ENCODE measurements around the gene MICAL3.
"Not testable (repeated sequence)": the region's sequence is repeated elsewhere in the genome, so short reads cannot be mapped to it uniquely, and the experiment has no call there.

Gene MICAL3

GRCh38 chr22:17954200-17954859, 70.0 kb downstream of the MICAL3 start:
- DNase-seq (ENCODE audit: low read depth in 2 of 2), result no peak

DNA sequence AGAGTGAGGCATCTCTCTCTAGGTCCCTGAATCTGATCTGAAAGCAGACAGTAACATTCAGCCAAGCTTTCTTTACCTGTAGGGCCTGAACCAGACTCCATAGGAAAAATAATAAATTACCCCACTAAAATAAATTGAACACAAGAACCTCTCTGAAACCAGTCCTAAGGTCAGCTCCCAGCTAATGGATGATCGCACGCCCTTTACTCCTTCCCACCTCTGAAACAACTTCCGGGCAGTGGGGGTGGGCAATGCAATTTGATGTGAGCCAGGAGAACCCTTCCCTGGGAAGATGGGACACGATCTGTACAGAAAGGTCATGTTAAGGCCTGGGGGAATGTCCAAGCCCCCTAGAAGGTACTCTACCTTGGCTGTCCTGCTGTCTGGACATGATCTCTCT, 71.2 kb downstream of the MICAL3 start:
- DNase-seq (ENCODE audit: low read depth in 2 of 2), result no peak

- DNase-seq (ENCODE audit: low read depth in 2 of 2), result no peak
These were observed 72.0 kb downstream of the MICAL3 start for GRCh38 chr22:17952273-17952801.

- DNase-seq (ENCODE audit: low read depth in 2 of 2), result no peak
These were observed 73.0 kb downstream of the MICAL3 start for GRCh38 chr22:17951315-17951714.

- no peak for DNase-seq (ENCODE audit: low read depth in 2 of 2)
These were observed 73.6 kb downstream of the MICAL3 start for GRCh38 chr22:17950651-17951214.

DNA sequence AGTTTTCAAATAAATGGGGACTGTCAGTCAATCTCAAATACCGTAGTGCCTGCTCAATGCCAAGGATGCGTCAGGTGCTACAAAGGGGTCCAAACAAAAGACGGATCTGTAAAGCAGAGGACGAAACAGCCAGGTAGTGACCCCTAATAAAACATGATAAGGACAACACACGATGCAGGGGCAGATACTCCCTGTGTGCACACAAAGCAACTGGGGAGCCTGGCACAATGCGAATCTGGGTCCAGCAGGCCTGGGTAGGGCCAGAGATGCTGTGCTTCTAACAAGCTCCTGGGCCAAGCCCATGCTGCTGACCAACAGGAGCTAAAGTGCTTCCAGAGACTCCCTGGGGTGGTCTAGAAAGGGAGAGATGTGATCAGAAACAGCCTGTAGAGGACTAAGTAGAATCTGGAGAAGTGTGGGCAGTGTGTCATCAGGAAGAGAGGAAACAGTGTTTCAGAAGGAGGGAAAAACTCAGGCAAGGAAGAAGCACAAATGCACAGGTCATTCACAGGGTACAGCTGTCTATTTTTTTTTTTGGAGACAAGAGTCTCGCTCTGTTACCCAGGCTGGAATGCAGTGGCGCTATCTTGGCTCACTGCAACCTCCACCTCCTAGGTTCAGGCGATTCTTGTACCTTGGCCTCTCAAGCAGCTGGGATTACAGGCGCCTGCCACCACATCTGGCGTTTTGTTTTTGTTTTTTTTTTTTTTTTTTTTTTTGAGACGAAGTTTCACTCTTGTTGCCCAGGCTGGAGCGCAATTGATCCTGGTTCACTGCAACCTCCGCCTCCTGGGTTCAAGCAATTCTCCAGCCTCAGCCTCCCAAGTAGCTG, 74.5 kb downstream of the MICAL3 start:
- no peak for DNase-seq (ENCODE audit: low read depth in 2 of 2)

- no peak for DNase-seq (ENCODE audit: low read depth in 2 of 2)
These were observed 76.3 kb downstream of the MICAL3 start for GRCh38 chr22:17948101-17948500.

DNA sequence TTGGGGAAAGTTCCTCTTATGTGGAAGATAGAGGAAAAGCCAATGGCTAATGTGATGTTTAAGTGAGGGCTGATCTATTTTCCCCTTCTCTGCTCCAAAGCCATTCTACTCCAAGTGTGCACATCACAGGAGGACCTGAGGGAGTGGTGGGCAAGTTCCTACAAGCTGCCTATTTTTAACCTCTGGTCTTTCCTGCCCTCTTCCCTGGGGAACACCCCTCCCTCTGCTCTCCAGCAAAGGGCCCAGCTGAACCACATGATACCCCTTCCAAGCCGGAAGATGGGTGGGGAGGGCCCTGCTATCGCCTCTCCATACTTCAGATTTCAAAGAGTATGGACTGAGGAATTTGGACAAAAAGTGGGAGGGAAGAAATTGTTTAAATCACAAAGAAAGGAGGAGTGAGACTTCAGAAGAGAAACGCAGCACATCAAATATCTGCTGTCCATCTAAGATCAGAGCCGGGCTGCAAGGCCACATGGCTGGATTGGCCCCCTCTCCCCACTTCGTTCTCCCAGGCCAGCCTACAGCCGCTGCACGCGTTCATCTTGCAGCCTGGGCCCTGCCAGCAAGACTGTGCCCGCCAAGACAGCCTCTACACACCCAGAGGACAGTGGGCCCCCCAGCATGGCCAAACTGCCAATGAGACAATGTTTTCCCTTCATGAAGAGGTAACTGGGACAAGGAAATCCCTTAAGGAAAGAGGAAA, 77.5 kb downstream of the MICAL3 start:
- no peak for DNase-seq (ENCODE audit: low read depth in 2 of 2)

GRCh38 chr22:17945888-17946648, 78.3 kb downstream of the MICAL3 start:
- DNase-seq (ENCODE audit: low read depth in 2 of 2), result no peak

DNA sequence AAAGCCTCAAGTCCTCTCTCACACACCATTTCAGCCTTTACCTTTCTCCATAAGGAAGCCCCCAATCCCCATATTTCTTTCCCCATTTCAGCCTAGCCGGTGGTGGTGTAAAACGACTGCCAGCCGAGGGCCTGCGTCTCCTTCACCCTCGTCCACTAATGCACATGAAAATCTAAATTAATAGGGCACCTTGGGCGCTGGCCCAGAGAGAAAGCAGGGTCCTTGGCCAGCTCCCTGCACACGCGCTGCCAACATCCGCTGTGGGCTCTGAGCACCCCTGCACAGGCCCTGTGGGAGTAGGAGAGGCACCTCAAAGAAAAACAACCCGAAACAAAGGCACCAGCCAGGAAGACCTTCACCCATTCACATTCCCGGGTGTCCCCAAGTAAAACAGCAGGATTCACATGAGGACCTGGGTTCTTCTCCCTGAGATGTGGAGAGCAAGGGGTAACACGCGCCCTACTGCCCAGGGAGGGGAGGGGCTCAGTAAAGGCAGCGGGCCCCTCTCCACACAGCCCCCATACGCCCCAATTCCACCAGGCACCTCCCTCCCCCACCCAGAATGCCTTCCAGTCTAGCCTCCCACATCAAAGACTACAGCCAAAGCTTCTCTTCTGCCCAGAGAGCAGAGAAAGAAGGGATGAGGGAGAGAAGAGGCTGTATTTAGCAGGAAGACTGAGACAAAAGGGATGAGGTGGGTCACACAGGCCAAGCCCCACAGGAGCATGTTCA, 79.0 kb downstream of the MICAL3 start:
- no peak for DNase-seq (ENCODE audit: low read depth in 2 of 2)

DNA sequence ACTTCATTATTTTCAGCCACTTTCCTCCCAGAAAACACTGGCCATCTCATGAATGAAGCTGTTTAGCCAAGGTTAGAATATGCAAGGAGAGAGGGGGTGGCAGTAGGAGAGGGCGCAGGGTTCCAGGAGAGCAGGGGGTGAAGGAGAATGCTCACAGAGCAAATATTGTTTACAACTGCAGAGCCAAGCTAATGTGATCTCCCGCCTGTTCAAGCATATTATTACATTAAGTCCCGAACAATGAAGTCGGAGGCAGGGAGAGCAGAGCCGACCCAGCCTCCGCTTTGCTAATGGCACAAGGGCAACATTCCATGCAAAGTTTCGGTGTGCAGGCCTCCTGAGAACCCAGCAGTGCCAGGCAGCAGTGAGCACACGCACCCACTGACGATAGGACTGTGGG, 80.1 kb downstream of the MICAL3 start:
- DNase-seq (ENCODE audit: low read depth in 2 of 2), result no peak

DNA sequence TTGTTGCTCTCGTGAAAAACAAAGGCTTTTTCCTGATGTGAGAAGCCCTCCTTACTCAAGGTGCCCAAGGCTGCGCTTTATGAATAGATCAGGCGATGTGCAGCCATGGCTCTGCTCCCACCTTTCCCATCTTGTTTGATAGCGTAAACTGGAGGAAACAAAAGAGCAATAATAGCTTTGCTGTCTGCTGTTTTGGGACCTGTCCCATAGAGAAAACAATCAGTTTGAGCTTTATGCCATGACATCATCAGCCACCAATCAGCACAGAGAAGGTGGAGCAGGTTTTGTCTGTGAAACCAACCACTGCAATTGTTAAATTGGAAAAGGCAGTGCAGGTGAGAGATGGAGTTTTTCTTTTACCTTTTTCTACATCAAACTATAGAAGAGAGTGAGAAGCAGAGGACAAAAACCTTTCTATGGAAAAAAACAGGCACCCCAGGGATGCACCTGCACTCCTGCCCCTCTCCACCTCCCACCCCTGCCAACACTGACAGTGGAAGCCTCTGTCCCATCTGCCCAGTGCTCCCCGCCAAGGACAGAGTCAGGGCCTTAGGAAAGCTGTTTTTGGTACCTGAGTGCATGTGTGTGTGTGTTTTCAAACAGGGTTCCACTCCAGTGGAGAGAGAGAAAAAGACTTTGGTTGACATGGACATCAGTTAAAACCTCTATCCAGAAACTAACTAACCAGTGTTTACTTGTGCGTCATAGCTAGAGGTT, 80.7 kb downstream of the MICAL3 start:
- no peak for DNase-seq (ENCODE audit: low read depth in 2 of 2)

DNA sequence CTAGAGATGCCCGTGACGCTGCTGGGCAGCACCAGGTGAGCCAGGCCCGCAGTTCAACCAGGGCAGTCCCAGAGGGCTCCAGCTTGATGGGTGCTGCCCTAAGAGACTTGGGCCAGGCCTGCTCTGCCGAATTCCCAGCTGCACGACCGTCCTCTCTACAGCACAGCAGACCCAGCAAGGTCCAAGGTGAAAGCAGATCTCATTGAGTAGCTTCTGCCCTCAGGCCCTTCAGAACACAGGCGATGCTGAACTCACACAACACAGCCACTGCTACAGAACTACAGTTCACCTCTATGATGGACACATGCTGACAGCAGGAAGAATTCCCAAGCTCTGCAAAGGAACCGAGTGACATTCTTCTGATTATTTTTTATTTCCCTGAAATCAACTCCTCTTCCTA, 81.6 kb downstream of the MICAL3 start:
- no peak for DNase-seq (ENCODE audit: low read depth in 2 of 2)

DNA sequence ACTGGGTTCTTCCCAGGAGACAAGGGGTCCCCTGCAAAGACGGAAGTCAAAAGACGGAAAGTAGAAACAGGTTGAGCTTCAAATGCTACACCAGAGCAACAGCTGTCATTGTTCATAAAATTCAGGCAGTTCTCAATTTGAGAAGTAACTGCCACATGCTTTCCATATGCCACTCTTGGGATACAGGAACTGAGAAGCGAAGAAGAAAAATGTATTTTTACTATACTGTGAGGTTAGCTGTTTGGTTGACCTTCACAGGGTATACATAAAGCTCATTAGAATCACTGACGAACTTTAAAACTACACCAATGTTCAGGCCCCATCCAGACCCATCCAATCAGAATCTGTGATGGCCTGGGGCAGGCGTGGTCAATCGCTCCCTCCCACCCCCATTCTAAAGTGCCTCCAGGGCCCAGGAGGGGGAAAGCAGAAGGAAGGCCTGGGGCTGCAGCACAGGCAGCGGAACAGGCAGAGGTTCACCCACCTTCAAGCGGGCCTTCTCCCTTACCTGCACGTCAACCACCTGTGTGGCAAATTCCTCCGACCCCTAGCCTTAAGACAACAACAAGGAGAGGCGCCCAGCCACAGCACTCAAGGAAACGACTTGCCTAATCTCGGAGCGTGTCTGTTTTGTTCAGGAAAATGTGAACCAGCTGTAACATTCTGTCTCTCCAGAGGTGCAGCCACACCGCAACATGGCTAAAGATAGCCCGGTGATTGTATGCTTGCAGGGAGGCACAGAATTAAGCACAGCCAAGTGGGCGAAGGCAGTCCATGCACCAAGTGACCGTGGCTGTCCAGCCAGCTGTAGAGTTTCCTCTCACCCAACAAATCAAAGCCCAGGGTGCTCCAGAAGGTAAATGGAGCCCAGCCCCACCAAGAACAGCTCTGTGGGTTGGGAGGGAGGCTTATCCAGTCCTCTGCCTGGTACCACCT, 82.6 kb downstream of the MICAL3 start:
- no peak for DNase-seq (ENCODE audit: low read depth in 2 of 2)

DNA sequence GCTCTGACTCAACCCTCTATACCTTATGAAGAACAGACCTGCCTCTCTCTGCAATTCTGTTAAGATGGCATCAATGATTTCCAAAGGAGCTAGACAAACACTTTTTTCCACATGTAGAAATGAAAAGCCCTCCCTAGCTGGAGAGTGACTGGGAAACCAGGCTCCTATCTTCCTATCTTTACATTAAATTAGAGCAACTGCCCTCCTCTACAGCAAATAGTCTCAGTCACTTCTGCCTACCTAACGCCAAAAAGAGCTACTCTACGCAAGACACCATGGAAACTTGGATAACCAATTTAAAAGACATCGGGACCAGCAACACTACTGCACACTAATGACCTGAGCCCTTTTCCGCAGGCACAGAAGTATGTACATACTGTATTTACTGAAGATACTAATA, 84.8 kb downstream of the MICAL3 start:
- DNase-seq (ENCODE audit: low read depth in 2 of 2), result no peak

GRCh38 chr22:17939011-17939410, 85.3 kb downstream of the MICAL3 start:
- DNase-seq (ENCODE audit: low read depth in 2 of 2), result no peak

DNA sequence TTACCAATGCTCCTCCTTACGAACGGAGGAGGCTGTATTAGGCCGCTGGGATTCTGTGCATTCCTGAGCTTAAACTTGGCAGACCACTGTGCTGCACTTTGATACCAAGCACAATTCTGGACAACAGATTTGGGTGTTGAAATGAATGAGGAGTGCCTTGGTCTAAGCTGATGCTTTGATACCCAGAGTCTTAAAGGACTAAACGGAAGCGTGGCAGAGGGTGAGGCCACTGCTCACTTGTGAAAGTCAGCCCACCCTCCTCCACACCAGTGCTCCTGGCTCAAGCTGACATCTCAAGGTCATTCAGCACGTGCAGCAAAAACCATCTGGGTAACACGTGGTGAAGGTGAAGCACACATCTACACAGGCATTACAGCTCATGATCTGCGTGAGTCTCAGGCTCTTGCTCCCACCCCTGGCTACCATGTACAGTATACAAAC, 85.9 kb downstream of the MICAL3 start:
- DNase-seq (ENCODE audit: low read depth in 2 of 2), result no peak

GRCh38 chr22:17932457-17932856, 91.9 kb downstream of the MICAL3 start:
- DNase-seq (ENCODE audit: low read depth in 2 of 2), result not testable (repeated sequence)

DNA sequence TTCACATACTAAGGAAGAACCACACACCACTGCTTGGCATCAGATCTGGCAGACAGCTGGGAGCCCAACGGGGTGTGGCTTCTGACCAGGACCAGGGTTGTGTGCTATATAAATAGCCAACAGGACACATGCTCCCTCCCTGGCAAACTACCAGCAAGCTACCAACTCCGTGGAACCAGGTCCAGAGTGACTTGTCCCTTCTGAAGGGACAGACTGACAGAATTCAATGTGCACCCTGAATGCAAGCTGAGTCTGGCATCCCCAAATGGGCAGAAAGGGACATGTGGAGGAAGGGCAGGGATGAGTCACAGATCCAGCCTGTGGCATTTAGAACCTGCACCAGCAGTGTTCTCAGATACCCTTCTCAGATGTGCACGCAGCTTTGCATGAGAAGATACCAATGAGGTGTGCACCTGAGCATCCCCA, 92.9 kb downstream of the MICAL3 start:
- DNase-seq (ENCODE audit: low read depth in 2 of 2), result no peak
